A673 (cell line): ENCODE measurements around the gene KIF19. TPM values are rescaled to one million over a fixed set of nuclear protein-coding genes. Genes with fewer than 3 reads are reported as not detected.
A peak's percentile ranks its signal among the peaks of the same experiment; 100 is the strongest.

Experiments
- BruUV-seq: library from RNA; stranded (reverse); fragments of 400-500 nt; replicated peaks from 2 replicates; lab custom pipeline; 2021; lab: Mats Ljungman, UMichigan
- CTCF ChIA-PET: fragments of 300-600 bp; sonication (Branson Sonifier 250); formaldehyde crosslinking; loops from one replicate; lab custom pipeline; 2022; ENCODE audit warnings: antibody characterized with exemption; lab: Charles Lee
- POLR2A ChIA-PET: fragments of 300-600 bp; sonication (Branson Sonifier 250); formaldehyde crosslinking; loops from one replicate; lab custom pipeline; 2022; ENCODE audit warnings: antibody characterized with exemption; ENCODE audit not compliant: low non-redundant PET; lab: Charles Lee
- DNase-seq: peaks from one replicate; pipeline ENCODE4 v3.0.0-alpha.2; 2015; ENCODE audit warnings: low spot score
- H3K27ac ChIP-seq: fragments of 200-600 bp; sonication (generic); 2 replicates; pipeline ENCODE4 v1.5.1; 2016; ENCODE audit warnings: mixed run types, low read depth, mild to moderate bottlenecking, mixed read lengths, antibody characterized with exemption, low read length; ENCODE audit not compliant: poor library complexity, severe bottlenecking
- H3K27me3 ChIP-seq: fragments of 200-600 bp; sonication (generic); replicated peaks from 2 replicates; pipeline ENCODE4 v1.6.1; 2017; ENCODE audit warnings: mixed run types, low read depth, mild to moderate bottlenecking, mixed read lengths, antibody characterized with exemption, low read length; ENCODE audit not compliant: insufficient read depth, poor library complexity
- H3K36me3 ChIP-seq: fragments of 200-600 bp; sonication (generic); 2 replicates; pipeline ENCODE4 v1.6.1; 2016; ENCODE audit warnings: mixed run types, mild to moderate bottlenecking, mixed read lengths, antibody characterized with exemption, low read length; ENCODE audit not compliant: insufficient read depth, poor library complexity, severe bottlenecking
- H3K4me1 ChIP-seq: fragments of 200-600 bp; sonication (generic); 2 replicates; pipeline ENCODE4 v1.6.1; 2017; ENCODE audit warnings: mixed run types, mild to moderate bottlenecking, mixed read lengths, antibody characterized with exemption, low read length; ENCODE audit not compliant: insufficient read depth, poor library complexity, severe bottlenecking
- H3K4me3 ChIP-seq: fragments of 200-600 bp; sonication (generic); 2 replicates; pipeline ENCODE4 v1.5.1; 2016; ENCODE audit warnings: low read depth, mixed run types, mild to moderate bottlenecking, mixed read lengths, low read length; ENCODE audit not compliant: poor library complexity, severe bottlenecking
- H3K9me3 ChIP-seq: fragments of 200-600 bp; sonication (generic); 2 replicates; pipeline ENCODE4 v1.6.1; 2016; ENCODE audit warnings: mixed run types, low read depth, mild to moderate bottlenecking, mixed read lengths, antibody characterized with exemption, low read length; ENCODE audit not compliant: poor library complexity, severe bottlenecking
- EZH2 ChIP-seq: fragments of 200-600 bp; sonication (generic); IDR thresholded peaks from 2 replicates; pipeline ENCODE4 v1.6.1; 2017; ENCODE audit warnings: borderline replicate concordance, low read depth, mild to moderate bottlenecking, mixed read lengths, antibody characterized with exemption, low read length; ENCODE audit not compliant: poor library complexity, severe bottlenecking
- intact Hi-C: fragments of 100-400 bp; cut with micrococcal nuclease; formaldehyde crosslinking; loops from one replicate; pipeline ENCODE4 v1.10.0; 2022; ENCODE audit not compliant: unreplicated experiment
- total RNA-seq: library from RNA; stranded (reverse); gene quantifications from 2 replicates; pipeline ENCODE4 v1.2.3, GENCODE V29; 2021
- TF ChIP-seq, protein P1 (sequence below): fragments of 300-800, 200-600 bp; sonication (generic); conservative IDR thresholded peaks from 2 replicates; pipeline ENCODE4 v1.5.1; 2017; ENCODE audit warnings: low read depth, mild to moderate bottlenecking, antibody characterized with exemption, low read length, moderate library complexity, mixed read lengths

Gene KIF19
- total RNA-seq, 1 experiment from 2014 or later: not detected

DNA sequence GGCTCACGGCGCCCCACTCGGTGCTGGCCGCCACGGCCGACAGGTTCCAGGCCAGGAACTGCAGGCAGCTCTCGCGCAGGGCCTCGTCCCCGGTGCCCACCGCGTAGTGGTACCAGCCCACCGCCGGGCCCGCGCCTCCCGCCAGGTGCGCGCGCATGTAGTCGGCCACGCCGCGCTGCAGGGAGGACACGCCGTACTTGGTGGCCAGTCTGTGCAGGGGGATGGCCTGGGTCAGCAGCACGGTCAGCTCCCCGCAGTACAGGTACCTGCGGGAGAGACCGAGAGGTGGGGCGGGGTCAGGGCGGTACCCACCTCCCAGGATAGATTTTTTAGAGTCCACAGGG lies 31.4 kb downstream of the KIF19 start:
- Histone ChIP-seq H3K27me3 (peaks cover 39% of the 10 kb centered on the region), H3K4me1 (peaks cover 16% of the 10 kb centered on the region), H3K9me3 (no peaks in the 10 kb centered on the region), H3K36me3 (no peaks in the 10 kb centered on the region), H3K4me3 (peak overlapping the region; percentile 26), H3K27ac (no peak overlapping the region)
- intact Hi-C loops: loop anchor here (10.0 kb wide), 1 partner anchor 53 kb away; no protein-coding TSS in a partner anchor
- ChIA-PET CTCF (interaction anchor here (0.6 kb wide), 1 partner anchor 122 kb away, joined by 4 read pairs; no protein-coding TSS in a partner anchor), POLR2A (no interaction called here)
- no peak for TF ChIP-seq EZH2
- TF ChIP-seq, protein P1, sequence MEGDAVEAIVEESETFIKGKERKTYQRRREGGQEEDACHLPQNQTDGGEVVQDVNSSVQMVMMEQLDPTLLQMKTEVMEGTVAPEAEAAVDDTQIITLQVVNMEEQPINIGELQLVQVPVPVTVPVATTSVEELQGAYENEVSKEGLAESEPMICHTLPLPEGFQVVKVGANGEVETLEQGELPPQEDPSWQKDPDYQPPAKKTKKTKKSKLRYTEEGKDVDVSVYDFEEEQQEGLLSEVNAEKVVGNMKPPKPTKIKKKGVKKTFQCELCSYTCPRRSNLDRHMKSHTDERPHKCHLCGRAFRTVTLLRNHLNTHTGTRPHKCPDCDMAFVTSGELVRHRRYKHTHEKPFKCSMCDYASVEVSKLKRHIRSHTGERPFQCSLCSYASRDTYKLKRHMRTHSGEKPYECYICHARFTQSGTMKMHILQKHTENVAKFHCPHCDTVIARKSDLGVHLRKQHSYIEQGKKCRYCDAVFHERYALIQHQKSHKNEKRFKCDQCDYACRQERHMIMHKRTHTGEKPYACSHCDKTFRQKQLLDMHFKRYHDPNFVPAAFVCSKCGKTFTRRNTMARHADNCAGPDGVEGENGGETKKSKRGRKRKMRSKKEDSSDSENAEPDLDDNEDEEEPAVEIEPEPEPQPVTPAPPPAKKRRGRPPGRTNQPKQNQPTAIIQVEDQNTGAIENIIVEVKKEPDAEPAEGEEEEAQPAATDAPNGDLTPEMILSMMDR: no peak
- no TSS peak for BruUV-seq
- DNase-seq: no peak

DNA sequence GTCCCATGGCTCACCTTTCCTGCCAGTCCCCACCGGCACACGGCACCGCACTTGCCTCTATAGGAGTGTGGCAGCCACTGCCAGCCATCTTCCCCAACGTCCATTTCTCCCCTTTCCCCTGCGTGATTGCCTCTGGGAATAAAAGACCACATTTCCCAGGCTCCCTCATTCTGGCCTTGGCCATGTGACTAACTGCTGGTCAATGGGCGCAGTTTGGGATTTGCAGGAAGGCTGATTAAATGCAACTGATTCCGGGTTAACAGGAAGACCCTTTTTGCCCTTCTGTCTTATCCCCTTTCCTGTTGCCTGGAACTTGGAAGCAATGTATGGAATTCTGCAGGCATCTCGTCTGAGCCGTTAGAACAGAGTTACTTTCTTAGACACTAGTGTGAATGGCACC lies 32.7 kb downstream of the KIF19 start:
- Histone ChIP-seq H3K27ac (no peak overlapping the region), H3K36me3 (no peaks in the 10 kb centered on the region), H3K9me3 (no peaks in the 10 kb centered on the region), H3K4me1 (peaks cover 25% of the 10 kb centered on the region), H3K4me3 (no peak overlapping the region), H3K27me3 (peaks cover 27% of the 10 kb centered on the region)
- no TSS peak for BruUV-seq
- intact Hi-C loops: loop anchor here (10.0 kb wide), 1 partner anchor 54 kb away; no protein-coding TSS in a partner anchor
- no peak for DNase-seq
- CTCF ChIA-PET: interaction anchor here (0.5 kb wide), 1 partner anchor 144 kb away, joined by 5 read pairs; no protein-coding TSS in a partner anchor
- TF ChIP-seq, protein P1: no peak
- TF ChIP-seq EZH2: no peak
- POLR2A ChIA-PET: no interaction called here

DNA sequence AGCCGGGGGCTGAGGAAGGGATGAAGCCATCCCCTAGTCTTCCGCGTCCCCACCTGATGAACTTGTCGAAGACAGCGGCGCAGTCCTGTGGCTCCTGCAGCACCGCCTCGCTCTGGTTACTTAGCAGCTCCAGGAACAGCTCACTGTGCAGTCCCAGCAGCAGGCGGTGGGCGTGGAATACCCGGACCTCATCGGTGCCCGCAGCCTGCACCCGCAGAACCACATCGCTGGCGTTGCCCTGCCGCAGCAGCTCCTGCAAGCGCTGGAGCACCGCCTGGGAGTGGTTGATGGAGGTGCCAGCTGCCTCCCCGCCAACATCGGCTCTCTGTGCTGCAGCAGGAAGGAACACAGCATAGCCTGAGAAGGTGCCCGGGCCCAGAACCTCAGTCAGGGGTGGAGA lies 33.9 kb downstream of the KIF19 start:
- no peak overlapping the region for H3K27ac ChIP-seq
- H3K9me3 ChIP-seq: no peaks in the 10 kb centered on the region
- peaks cover 24% of the 10 kb centered on the region for H3K27me3 ChIP-seq
- H3K4me3 ChIP-seq: no peak overlapping the region
- H3K36me3 ChIP-seq: no peaks in the 10 kb centered on the region
- intact Hi-C loops: loop anchor here (10.0 kb wide), 2 partner anchors 55 to 245 kb away; no protein-coding TSS in a partner anchor
- ChIA-PET CTCF (interaction anchor here (0.6 kb wide), 1 partner anchor 8 kb away, joined by 3 read pairs; no protein-coding TSS in a partner anchor), POLR2A (no interaction called here)
- TF ChIP-seq EZH2: no peak
- TF ChIP-seq, protein P1: no peak
- DNase-seq: no peak
- no TSS peak for BruUV-seq
- peaks cover 25% of the 10 kb centered on the region for H3K4me1 ChIP-seq
